ENCODE results near the gene FLNA. TPM values are rescaled to one million over a fixed set of nuclear protein-coding genes. Genes with fewer than 3 reads are reported as not detected.

FLNA gene
- total RNA-seq, 1 donor from 2014 or later = 1,252 TPM

DNA sequence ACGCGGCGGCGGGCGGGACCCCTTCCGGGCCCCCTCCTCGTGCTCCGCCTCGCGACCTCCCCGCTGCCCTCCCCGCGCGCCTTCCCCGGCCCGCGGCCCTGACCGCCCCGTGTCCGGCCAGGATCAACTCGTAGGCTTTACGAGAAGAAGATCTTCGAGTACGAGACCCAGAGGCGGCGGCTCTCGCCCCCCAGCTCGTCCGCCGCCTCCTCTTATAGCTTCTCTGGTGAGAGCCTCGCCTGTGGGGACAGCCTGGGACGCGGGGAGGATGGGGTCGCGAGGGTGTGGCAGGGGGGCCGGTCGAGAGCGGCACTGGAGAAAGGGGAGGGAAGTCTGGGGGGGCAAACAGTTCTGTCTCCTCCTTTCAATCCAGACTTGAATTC, 5.1 kb upstream of the FLNA start:
- ATAC-seq (no peak), DNase-seq (no peak)
- H3K4me1 ChIP-seq = no peaks in the 10 kb centered on the region
- no peaks in the 10 kb centered on the region for H3K27me3 ChIP-seq
- TF ChIP-seq CTCF (IDR thresholded peaks at IDR 0.05) = no peak
- H3K4me3 ChIP-seq = peak overlapping the region; percentile 70
- H3K36me3 ChIP-seq = no peaks in the 10 kb centered on the region
- peak overlapping the region; percentile 96 for H3K27ac ChIP-seq
- no peaks in the 10 kb centered on the region for H3K9me3 ChIP-seq
- intact Hi-C loops (cut with DNase I) = no loop called here

GRCh38 chrX:154378799-154379568, 4.5 kb upstream of the FLNA start, which contains the start of gene EMD:
EMD (plus strand) TSS chrX:154379295; CDS start chrX:154379485, 190 bp downstream.
- H3K9me3 ChIP-seq = no peaks in the 10 kb centered on the region
- DNase-seq (peak; percentile 98), ATAC-seq (peak; percentile 92)
- peak within 1 kb of the TSS; percentile 96 for H3K27ac ChIP-seq
- no peaks in the 10 kb centered on the region for H3K27me3 ChIP-seq
- H3K36me3 ChIP-seq = no peaks in the 10 kb centered on the region
- peak within 1 kb of the TSS; percentile 70 for H3K4me3 ChIP-seq
- TF ChIP-seq CTCF (IDR thresholded peaks at IDR 0.05) = no peak
- peaks cover 3% of the 10 kb centered on the region for H3K4me1 ChIP-seq
- intact Hi-C loops (cut with DNase I) = no loop called here

DNA sequence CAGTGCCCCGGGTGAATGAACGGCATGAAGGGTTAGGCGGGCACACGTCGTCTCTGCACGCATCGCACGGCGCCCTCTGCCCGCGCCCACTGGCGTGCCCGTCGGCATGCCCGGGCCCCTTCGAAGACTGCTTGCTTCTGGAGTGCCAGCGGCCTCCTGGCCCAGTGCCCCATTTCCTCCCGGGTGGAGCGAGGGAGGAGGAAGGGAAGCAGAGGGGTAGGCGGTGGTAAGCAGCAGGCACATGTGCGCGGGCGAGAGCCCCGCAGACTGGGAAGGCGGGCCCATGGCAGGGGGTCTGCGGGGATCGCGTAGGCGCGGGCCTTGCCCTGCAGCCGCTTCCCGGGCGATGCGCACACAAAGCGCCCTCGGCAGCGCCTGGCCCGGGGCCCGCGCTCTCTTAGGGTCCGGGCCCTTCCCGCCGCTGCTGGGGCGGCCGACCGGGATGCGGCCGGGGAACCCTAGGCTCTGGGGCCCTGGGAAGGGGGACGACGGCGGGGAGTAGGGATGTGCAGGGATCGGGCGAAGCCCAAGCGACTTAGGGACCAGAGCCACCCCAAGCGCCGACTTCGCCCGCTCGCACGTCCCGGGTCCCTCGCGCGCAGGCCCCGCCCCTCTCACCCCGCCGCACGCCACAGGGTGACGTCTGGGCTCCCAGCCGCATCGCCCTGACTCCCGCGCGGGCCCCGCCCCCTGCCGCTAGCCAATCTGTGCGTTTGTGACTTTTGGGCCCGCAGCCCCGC, 3.8 kb upstream of the FLNA start:
- DNase-seq (peak; percentile 86), ATAC-seq (peak; percentile 5)
- Histone ChIP-seq H3K9me3 (no peaks in the 10 kb centered on the region), H3K4me1 (peaks cover 7% of the 10 kb centered on the region), H3K4me3 (peak overlapping the region; percentile 50), H3K27me3 (no peaks in the 10 kb centered on the region), H3K27ac (peak overlapping the region; percentile 90), H3K36me3 (no peaks in the 10 kb centered on the region)
- intact Hi-C loops (cut with DNase I) = no loop called here
- TF ChIP-seq CTCF (IDR thresholded peaks at IDR 0.05) = no peak

DNA sequence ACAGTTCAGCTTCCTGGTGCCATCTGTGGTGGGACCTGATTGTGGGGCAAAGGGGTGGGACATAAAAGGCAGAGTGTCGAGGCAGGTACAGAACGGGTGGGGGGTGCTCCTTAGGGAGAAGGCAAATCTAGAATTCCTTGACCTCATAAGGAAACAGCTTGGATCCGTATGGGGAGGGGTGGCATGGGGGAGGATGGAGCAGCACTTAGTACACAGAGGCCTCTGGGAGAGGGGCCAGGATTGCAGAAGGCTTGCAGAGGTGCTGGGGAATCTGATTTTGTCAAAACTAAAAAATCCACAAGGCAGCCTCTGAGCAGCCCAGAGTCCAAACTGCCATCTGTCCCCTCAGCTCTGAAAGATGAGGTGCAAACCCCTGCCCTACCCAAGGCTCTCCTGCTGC, 2.3 kb upstream of the FLNA start:
- Histone ChIP-seq H3K36me3 (no peaks in the 10 kb centered on the region), H3K4me3 (no peak overlapping the region), H3K27me3 (no peaks in the 10 kb centered on the region), H3K9me3 (no peaks in the 10 kb centered on the region), H3K4me1 (peaks cover 10% of the 10 kb centered on the region), H3K27ac (no peak overlapping the region)
- intact Hi-C loops (cut with DNase I) = no loop called here
- ATAC-seq (no peak), DNase-seq (peak; percentile 35)
- TF ChIP-seq CTCF (IDR thresholded peaks at IDR 0.05) = no peak

- H3K4me3 ChIP-seq = peak overlapping the region; percentile 71
Measured at GRCh38 chrX:154375156-154375504, 696 bp upstream of the FLNA start.

More at GRCh38 chrX:154375156-154375504, 696 bp upstream of the FLNA start:
- H3K9me3 ChIP-seq = no peaks in the 10 kb centered on the region
- no peaks in the 10 kb centered on the region for H3K27me3 ChIP-seq
- H3K27ac ChIP-seq = peak overlapping the region; percentile 51
- TF ChIP-seq CTCF (IDR thresholded peaks at IDR 0.05) = no peak
- ATAC-seq (no peak), DNase-seq (no peak)
- H3K36me3 ChIP-seq = no peaks in the 10 kb centered on the region
- H3K4me1 ChIP-seq = peaks cover 10% of the 10 kb centered on the region
- intact Hi-C loops (cut with DNase I) = no loop called here

Measured in upper lobe of right lung (tissue), 1 donor.